Measurements from ENCODE around the gene CNPY1. TPM values are rescaled to one million over a fixed set of nuclear protein-coding genes. Genes with fewer than 3 reads are reported as not detected.

Gene CNPY1
- polyA plus RNA-seq, 2 of the 4 experiments (the other 2 are of a cell fraction) = not detected

DNA sequence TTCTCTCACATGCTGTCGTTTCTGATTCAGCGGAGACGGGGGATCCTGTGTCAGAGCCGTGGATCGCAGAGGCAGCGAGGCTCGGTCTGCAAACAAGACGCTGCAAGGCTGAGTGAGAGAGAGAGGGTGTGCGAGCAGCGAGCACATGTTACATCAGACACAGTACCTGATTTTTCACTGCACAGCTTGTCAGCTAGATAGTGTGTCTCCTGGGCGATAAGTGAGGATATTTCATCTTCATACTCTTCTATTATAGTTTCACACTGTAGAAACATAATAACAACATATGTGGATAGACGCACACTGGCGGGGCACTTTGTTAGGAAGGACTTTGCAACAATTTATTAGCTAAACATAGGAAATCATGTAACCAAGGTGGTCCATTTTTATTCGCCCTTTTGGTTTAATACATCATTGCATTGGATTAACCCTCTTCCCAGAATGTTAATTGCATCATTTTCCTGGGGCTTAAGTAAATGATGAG, 39.5 kb downstream of the CNPY1 start:
- POLR2A ChIA-PET = no interaction called here
- FAIRE-seq (no peak), DNase-seq (ENCODE audit: low read depth in 1 of 2, low spot score in 1 of 2) (peak in 1 of 2 experiments; percentile 17), ATAC-seq (peak; percentile 34 to 59; a peak in 2 of 6 replicates)
- CTCF ChIA-PET = interaction anchor here (0.8 to 1.0 kb wide), 3 partner anchors 9 to 600 kb away, joined by 3 read pairs; no protein-coding TSS in a partner anchor
- WGBS (ENCODE audit: missing lambda C conversion rate) = 29% methylated on average over 14 of the region's 14 CpGs
- Histone ChIP-seq H3K4me1 (no peaks in the 10 kb centered on the region), H3K4me2 (peak overlapping the region; percentile 41), H3K4me3 (no peak overlapping the region), H3K27ac (no peak overlapping the region), H3K9me3 (no peaks in the 10 kb centered on the region)
- TF ChIP-seq RNF2 (IDR thresholded peaks at IDR 0.05; ENCODE audit: borderline replicate concordance, low read depth) = peak; percentile 77
- no peak for TF ChIP-seq SREBF2 (IDR thresholded peaks at IDR 0.05)
- no peak for TF ChIP-seq CEBPB (IDR thresholded peaks at IDR 0.05)
- peak; percentile 83; the same call in 1 of the 2 replicates for TF ChIP-seq CBX8 (IDR thresholded peaks at IDR 0.05)

GRCh38 chr7:155505422-155505793, 41.0 kb downstream of the CNPY1 start:
- H3K9me3 ChIP-seq = no peaks in the 10 kb centered on the region
- no peak overlapping the region for H3K4me3 ChIP-seq
- DNase-seq (ENCODE audit: low read depth in 1 of 2, low spot score in 1 of 2) (no peak), FAIRE-seq (no peak), ATAC-seq (no peak)
- no peaks in the 10 kb centered on the region for H3K4me1 ChIP-seq
- H3K27ac ChIP-seq = no peak overlapping the region
- H3K4me2 ChIP-seq = no peak overlapping the region
- TF ChIP-seq NPAS2 (CRISPR knock-in tag; IDR thresholded peaks at IDR 0.05; ENCODE audit: borderline replicate concordance) = no peak
- TF ChIP-seq RAD21 (conservative IDR thresholded peaks at IDR 0.05 in 1 of 2, IDR thresholded peaks at IDR 0.05 in 1 of 2) = no peak
- TF ChIP-seq GATA3 (IDR thresholded peaks at IDR 0.05; ENCODE audit: borderline replicate concordance) = no peak
- TF ChIP-seq KDM1A (IDR thresholded peaks at IDR 0.05; ENCODE audit: low read depth) = no peak
- no peak for TF ChIP-seq CHD4 (IDR thresholded peaks at IDR 0.05; ENCODE audit: borderline replicate concordance)
- 0 out of 2 replicates have a peak, but pooled peaks have one; percentile 29 for TF ChIP-seq RNF2 (IDR thresholded peaks at IDR 0.05; ENCODE audit: borderline replicate concordance, low read depth)
- no peak for TF ChIP-seq JUN (IDR thresholded peaks at IDR 0.05)
- ChIA-PET CTCF (no interaction called here), POLR2A (no interaction called here)
- WGBS (ENCODE audit: missing lambda C conversion rate) = 1% methylated on average over 3 of the region's 3 CpGs

GRCh38 chr7:155497149-155497901, 49.0 kb downstream of the CNPY1 start:
- no peak for TF ChIP-seq CEBPB (IDR thresholded peaks at IDR 0.05)
- TF ChIP-seq NPAS2 (CRISPR knock-in tag; IDR thresholded peaks at IDR 0.05; ENCODE audit: borderline replicate concordance) = no peak
- TF ChIP-seq USF2 (IDR thresholded peaks at IDR 0.05) = no peak
- TF ChIP-seq HDAC2 (IDR thresholded peaks at IDR 0.05) = no peak
- Histone ChIP-seq H3K4me1 (no peaks in the 10 kb centered on the region), H3K4me2 (no peak overlapping the region), H3K4me3 (no peak overlapping the region), H3K27ac (no peak overlapping the region), H3K9me3 (no peaks in the 10 kb centered on the region)
- WGBS (ENCODE audit: missing lambda C conversion rate) = 75% methylated on average over 23 of the region's 26 CpGs
- ATAC-seq = peak in 1 of 2 experiments; percentile 53; a peak in 2 of 6 replicates
- CTCF ChIA-PET = interaction anchor here (0.6 to 1.0 kb wide), 2 partner anchors 10 to 18 kb away, joined by 3 to 4 read pairs; no protein-coding TSS in a partner anchor
- FAIRE-seq = no peak
- POLR2A ChIA-PET = no interaction called here
- no peak for DNase-seq (ENCODE audit: low read depth in 1 of 2, low spot score in 1 of 2)

GRCh38 chr7:155496267-155497005, 49.9 kb downstream of the CNPY1 start:
- Histone ChIP-seq H3K4me3 (no peak overlapping the region), H3K4me1 (no peaks in the 10 kb centered on the region), H3K4me2 (no peak overlapping the region), H3K27ac (no peak overlapping the region), H3K9me3 (no peaks in the 10 kb centered on the region)
- CTCF ChIA-PET = interaction anchor here (0.7 kb wide), 1 partner anchor 36 kb away, joined by 3 read pairs; no protein-coding TSS in a partner anchor
- DNase-seq (ENCODE audit: low read depth in 1 of 2, low spot score in 1 of 2) = no peak
- WGBS (ENCODE audit: missing lambda C conversion rate) = 74% methylated on average over 21 of the region's 23 CpGs
- TF ChIP-seq MAX (IDR thresholded peaks at IDR 0.05) (no peak), RAD21 (conservative IDR thresholded peaks at IDR 0.05 in 1 of 2, IDR thresholded peaks at IDR 0.05 in 1 of 2) (no peak), POLR2AphosphoS2 (conservative IDR thresholded peaks at IDR 0.05; ENCODE audit: low read length) (no peak), ZNF302 (CRISPR knock-in tag; IDR thresholded peaks at IDR 0.05) (no peak), ZC3H11A (IDR thresholded peaks at IDR 0.05) (no peak), CEBPB (IDR thresholded peaks at IDR 0.05) (no peak), FOSL2 (IDR thresholded peaks at IDR 0.05) (no peak), FOSL2 (CRISPR knock-in tag; IDR thresholded peaks at IDR 0.05) (no peak), MAZ (IDR thresholded peaks at IDR 0.05; ENCODE audit: borderline replicate concordance, low read depth, low read length) (no peak), EHMT2 (IDR thresholded peaks at IDR 0.05; ENCODE audit: low read depth) (no peak), MYC (IDR thresholded peaks at IDR 0.05; ENCODE audit: borderline replicate concordance, low read length) (no peak), ESRRA (IDR thresholded peaks at IDR 0.05; ENCODE audit: borderline replicate concordance, low read length) (no peak)
- POLR2A ChIA-PET = no interaction called here
- FAIRE-seq = no peak
- ATAC-seq = no peak
